H1 (cell line): Measurements from ENCODE around the gene SH3RF2. TPM values are rescaled to one million over a fixed set of nuclear protein-coding genes. Genes with fewer than 3 reads are reported as not detected.

Experiments used
- CTCF ChIA-PET: fragments of 300-600 bp; sonication (Branson Sonifier 250); formaldehyde crosslinking; loops from one replicate; lab custom pipeline; 2021; ENCODE audit not compliant: partially characterized antibody; lab: Charles Lee
- POLR2A ChIA-PET: fragments of 300-600 bp; sonication (Branson Sonifier 250); formaldehyde crosslinking; loops from one replicate; lab custom pipeline; 2021; ENCODE audit warnings: inconsistent platforms; ENCODE audit not compliant: partially characterized antibody; lab: Charles Lee
- DNase-seq, 2 experiments: peaks; one replicate each; pipeline versions ENCODE4 v3.0.0 to v3.0.0-alpha.2; 2010 to 2022; ENCODE audit warnings: low spot score in 2 of 2, low read depth in 1 of 2, mixed read lengths in 1 of 2
- FAIRE-seq: peaks from 2 replicates; lab custom pipeline; 2011; peaks lifted over from hg19 to GRCh38; lab: Jason Lieb, UNC
- H2AFZ ChIP-seq: 2 replicates; pipeline ENCODE4 v1.8.1; 2012; ENCODE audit warnings: low read length, inconsistent platforms
- H2AK5ac ChIP-seq: 2 replicates; pipeline ENCODE4 v1.6.1; 2013; ENCODE audit warnings: low read depth, low read length
- H2BK120ac ChIP-seq: replicated peaks from 2 replicates; pipeline ENCODE3; 2013; ENCODE audit warnings: low read depth, low read length, inconsistent platforms
- H2BK12ac ChIP-seq: 2 replicates; pipeline ENCODE4 v1.6.1; 2013; ENCODE audit warnings: low read depth, low read length
- H2BK15ac ChIP-seq: 2 replicates; pipeline ENCODE4 v1.6.1; 2013; ENCODE audit warnings: low read length
- H2BK20ac ChIP-seq: 2 replicates; pipeline ENCODE4 v1.6.1; 2013; ENCODE audit warnings: low read length
- H2BK5ac ChIP-seq: 2 replicates; pipeline ENCODE4 v1.6.1; 2013; ENCODE audit warnings: low read depth, low read length
- H3K14ac ChIP-seq: 2 replicates; pipeline ENCODE4 v1.6.1; 2013; ENCODE audit warnings: inconsistent platforms; ENCODE audit not compliant: insufficient read length
- H3K18ac ChIP-seq: 2 replicates; pipeline ENCODE4 v1.6.1; 2013; ENCODE audit warnings: low read length; ENCODE audit errors: extremely low read depth
- H3K23ac ChIP-seq: 2 replicates; pipeline ENCODE4 v1.6.1; 2013; ENCODE audit warnings: inconsistent platforms; ENCODE audit not compliant: insufficient read length
- H3K23me2 ChIP-seq: 2 replicates; pipeline ENCODE4 v1.6.1; 2013; ENCODE audit warnings: low read depth, low read length
- H3K27ac ChIP-seq: 2 replicates; pipeline ENCODE4 v1.6.1; 2011; ENCODE audit warnings: low read depth, low read length, inconsistent platforms
- H3K27me3 ChIP-seq, 4 experiments: replicated peaks in 1 of 4; 1 replicate in 1 of 4; 2 replicates in 3 of 4; pipeline versions ENCODE4 v1.6.1 to v1.8.1; 2011 to 2013; ENCODE audit warnings: low read length in 3 of 4, mild to moderate bottlenecking in 3 of 4, inconsistent platforms in 2 of 4, mixed read lengths in 2 of 4, moderate library complexity in 1 of 4; ENCODE audit not compliant: control insufficient read depth in 3 of 4, insufficient read depth in 3 of 4; ENCODE audit errors: extremely low read depth in 1 of 4
- H3K36me3 ChIP-seq, 4 experiments: 2 replicates each; pipeline versions ENCODE4 v1.6.1 to v1.8.1; 2011 to 2013; ENCODE audit warnings: mild to moderate bottlenecking in 4 of 4, low read length in 3 of 4, moderate library complexity in 2 of 4, control low read depth in 1 of 4, inconsistent platforms in 1 of 4; ENCODE audit not compliant: insufficient read depth in 4 of 4, control insufficient read depth in 2 of 4
- H3K4ac ChIP-seq: replicated peaks from 2 replicates; pipeline ENCODE3; 2013; ENCODE audit warnings: low read length, low read depth, mixed read lengths, inconsistent platforms; ENCODE audit not compliant: insufficient read length
- H3K4me1 ChIP-seq, 4 experiments: replicated peaks in 1 of 4; 1 replicate in 1 of 4; 2 replicates in 3 of 4; pipeline versions ENCODE4 v1.6.1 to v1.8.1; 2011 to 2013; ENCODE audit warnings: low read length in 3 of 4, inconsistent platforms in 2 of 4, mixed read lengths in 1 of 4; ENCODE audit not compliant: insufficient read depth in 4 of 4, control insufficient read depth in 3 of 4
- H3K4me2 ChIP-seq, 2 experiments: 2 replicates each; pipeline versions ENCODE4 v1.6.1 to v1.8.1; 2011 to 2013; ENCODE audit warnings: low read depth in 2 of 2, low read length in 2 of 2, control low read depth in 1 of 2, inconsistent platforms in 1 of 2, mild to moderate bottlenecking in 1 of 2; ENCODE audit not compliant: insufficient read depth in 1 of 2
- H3K4me3 ChIP-seq, 4 experiments: fragments of 200-600, 300-600 bp in 1 of 4; sonication (generic), shearing (Covaris generic), sonication (Bioruptor Twin) in 1 of 4; 2 replicates each; pipeline versions ENCODE4 v1.5.1 to v1.8.1; 2011 to 2016; ENCODE audit warnings: low read length in 4 of 4, low read depth in 3 of 4, control low read depth in 2 of 4, inconsistent platforms in 2 of 4, mild to moderate bottlenecking in 2 of 4, mixed read lengths in 1 of 4, moderate library complexity in 1 of 4; ENCODE audit not compliant: insufficient read depth in 2 of 4; ENCODE audit errors: extremely low read depth in 1 of 4
- H3K56ac ChIP-seq: replicated peaks from 2 replicates; pipeline ENCODE3; 2013; ENCODE audit warnings: low read depth, mild to moderate bottlenecking, mixed read lengths, low read length, inconsistent platforms; ENCODE audit not compliant: insufficient read length
- H3K79me1 ChIP-seq: 2 replicates; pipeline ENCODE4 v1.6.1; 2013; ENCODE audit warnings: low read depth, low read length, control low read depth
- H3K79me2 ChIP-seq, 2 experiments: 2 replicates each; pipeline versions ENCODE4 v1.6.1 to v1.8.1; 2012 to 2013; ENCODE audit warnings: low read length in 2 of 2, mild to moderate bottlenecking in 2 of 2, inconsistent platforms in 1 of 2; ENCODE audit not compliant: insufficient read depth in 2 of 2, control insufficient read depth in 1 of 2
- H3K9ac ChIP-seq, 4 experiments: replicated peaks in 1 of 4; 1 replicate in 1 of 4; 2 replicates in 3 of 4; pipeline versions ENCODE4 v1.6.1 to v1.8.1; 2011 to 2013; ENCODE audit warnings: low read depth in 3 of 4, low read length in 3 of 4, control low read depth in 2 of 4, mild to moderate bottlenecking in 2 of 4, moderate library complexity in 2 of 4, inconsistent platforms in 1 of 4; ENCODE audit errors: extremely low read depth in 1 of 4
- H3K9me3 ChIP-seq, 2 experiments: 2 replicates each; pipeline versions ENCODE4 v1.6.1 to v1.8.1; 2012 to 2013; ENCODE audit warnings: mild to moderate bottlenecking in 2 of 2, moderate library complexity in 2 of 2, control low read depth in 1 of 2, inconsistent platforms in 1 of 2, low read depth in 1 of 2, low read length in 1 of 2, mixed read lengths in 1 of 2; ENCODE audit not compliant: insufficient read depth in 2 of 2
- H4K20me1 ChIP-seq, 2 experiments: replicated peaks in 1 of 2; 2 replicates each; pipeline versions ENCODE3 to v1.8.1; 2011 to 2013; ENCODE audit warnings: inconsistent platforms in 2 of 2, low read length in 2 of 2, mild to moderate bottlenecking in 1 of 2; ENCODE audit not compliant: insufficient read depth in 2 of 2, control insufficient read depth in 1 of 2
- H4K5ac ChIP-seq: 2 replicates; pipeline ENCODE4 v1.6.1; 2013; ENCODE audit warnings: low read length, low read depth, mixed read lengths, inconsistent platforms; ENCODE audit not compliant: insufficient read length
- H4K8ac ChIP-seq: 2 replicates; pipeline ENCODE4 v1.8.0; 2013; ENCODE audit warnings: mild to moderate bottlenecking, moderate library complexity, low read length, inconsistent platforms; ENCODE audit not compliant: insufficient read depth; ENCODE audit errors: extremely low read depth
- H4K91ac ChIP-seq: replicated peaks from 2 replicates; pipeline ENCODE3; 2013; ENCODE audit warnings: low read length, mixed read lengths, inconsistent platforms; ENCODE audit not compliant: insufficient read length
- ASH2L ChIP-seq: fragments of 200-600, 300-600 bp; sonication (generic); IDR thresholded peaks from one replicate; pipeline ENCODE4 v1.7.1; 2017; ENCODE audit warnings: low read length
- CHD2 ChIP-seq: IDR thresholded peaks from 2 replicates; pipeline ENCODE4 v1.6.1; 2012; ENCODE audit warnings: low read length, improper control_type of control experiment
- NANOG ChIP-seq: IDR thresholded peaks from 2 replicates; pipeline ENCODE4 v1.6.1; 2011; ENCODE audit warnings: low read length, low read depth, mild to moderate bottlenecking, inconsistent platforms; ENCODE audit not compliant: insufficient read depth, poor library complexity, severe bottlenecking
- PHF8 ChIP-seq: fragments of 200-600 bp; sonication (generic); conservative IDR thresholded peaks from 2 replicates; pipeline ENCODE4 v1.7.1; 2012; ENCODE audit warnings: low read depth, mild to moderate bottlenecking, inconsistent platforms, low read length, moderate library complexity
- RFX5 ChIP-seq: IDR thresholded peaks from 2 replicates; pipeline ENCODE4 v1.6.1; 2011; ENCODE audit warnings: low read depth, low read length, improper control_type of control experiment, borderline replicate concordance
- SRF ChIP-seq: IDR thresholded peaks from 2 replicates; pipeline ENCODE4 v1.6.1; 2011; ENCODE audit warnings: mild to moderate bottlenecking, low read depth, low read length, moderate library complexity
- TCF12 ChIP-seq: IDR thresholded peaks from 2 replicates; pipeline ENCODE4 v1.6.1; 2011; ENCODE audit warnings: low read depth, mild to moderate bottlenecking, low read length
- ZNF274 ChIP-seq: IDR thresholded peaks from 2 replicates; pipeline ENCODE4 v1.7.0; 2012; ENCODE audit warnings: low read length, borderline replicate concordance; ENCODE audit errors: extremely low read depth
- WGBS, 2 experiments: shearing (Covaris generic) in 1 of 2; methylation state at CpG; one replicate each; pipeline versions ENCODE4 v1.1.6 to v1.1.7; 2013 to 2015; ENCODE audit warnings: low lambda C conversion rate in 2 of 2, mixed read lengths in 2 of 2, inconsistent platforms in 1 of 2, low coverage in 1 of 2, missing lambda C conversion rate in 1 of 2; ENCODE audit not compliant: insufficient replicate concordance in 2 of 2, insufficient coverage in 1 of 2, insufficient read length in 1 of 2; ENCODE audit errors: extremely low coverage in 1 of 2, missing lambda C conversion rate in 1 of 2; 5-methylcytosine and 5-hydroxymethylcytosine counted together
- polyA plus RNA-seq, 7 experiments: library from polyadenylated mRNA; depleted of rRNA in 3 of 7; stranded (reverse) in 5 of 7; unstranded in 2 of 7; fragments of >200 nt in 5 of 7; fragments of 200-250 nt in 2 of 7; gene quantifications; 1 replicate in 5 of 7; 2 replicates in 1 of 7; 4 replicates in 1 of 7; pipeline versions ENCODE4 v1.2.1 to v1.2.3, GENCODE V29; 2011 to 2013; ENCODE audit warnings: missing spikeins in 2 of 7, mixed read lengths in 2 of 7
- total RNA-seq: library from RNA; stranded (reverse); fragmentation: NEBNext Ultra II Directional; extraction: Animal tissue kit (Norgen Biotek cat#: 25700); gene quantifications from 2 replicates; pipeline ENCODE4 v1.2.1, GENCODE V29; 2021

SH3RF2 gene
- total and polyA plus RNA-seq, 2 of the 8 experiments (the other 6 are each of a cell fraction or from before 2014, with no cell fraction given): 0.80 to 0.95 TPM

DNA sequence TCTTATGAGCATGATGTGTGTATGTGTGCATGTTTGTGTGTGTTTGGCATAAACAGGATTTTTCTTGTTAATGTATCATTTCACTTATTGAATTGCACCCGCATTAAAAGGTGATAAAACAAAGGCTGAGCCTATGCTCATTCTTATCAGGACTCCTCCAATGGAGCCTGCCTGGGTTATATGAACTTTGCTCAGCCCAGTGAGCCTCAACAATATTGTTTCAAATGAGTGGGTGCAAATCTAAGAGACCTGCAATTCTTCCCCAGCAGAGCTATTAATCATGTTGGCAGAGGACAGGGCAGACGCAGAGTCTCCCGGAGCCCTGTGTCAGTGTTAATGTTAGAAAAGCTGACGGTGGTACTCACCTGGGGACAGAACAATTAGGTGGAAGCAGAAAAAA lies 71.6 kb downstream of the SH3RF2 start:
- Histone ChIP-seq H2BK120ac (no peak overlapping the region), H2BK5ac (no peak overlapping the region), H3K23me2 (no peaks in the 10 kb centered on the region), H3K27me3 (no peaks in the 10 kb centered on the region), H4K91ac (no peak overlapping the region), H3K36me3 (no peaks in the 10 kb centered on the region), H3K9ac (no peak overlapping the region), H3K14ac (no peak overlapping the region), H3K18ac (no peak overlapping the region), H4K5ac (no peak overlapping the region), H3K9me3 (no peaks in the 10 kb centered on the region), H3K4me3 (no peak overlapping the region), H3K79me1 (no peaks in the 10 kb centered on the region), H3K4me1 (peaks cover 0 to 3% (median 0%) of the 10 kb centered on the region in 4 experiments; a peak in 1 of 7 replicates), H2BK15ac (no peak overlapping the region), H4K8ac (no peak overlapping the region), H3K4ac (no peak overlapping the region), H3K56ac (no peak overlapping the region), H2BK20ac (no peak overlapping the region), H4K20me1 (no peaks in the 10 kb centered on the region), H3K79me2 (no peaks in the 10 kb centered on the region), H3K27ac (no peak overlapping the region), H3K4me2 (no peak overlapping the region), H2AFZ (no peak overlapping the region), H2BK12ac (no peak overlapping the region), H2AK5ac (no peak overlapping the region), H3K23ac (no peak overlapping the region)
- FAIRE-seq (no peak), DNase-seq (no peak)
- POLR2A ChIA-PET: interaction anchor here (1.6 kb wide), 1 partner anchor 18 kb away, joined by 3 read pairs; no protein-coding TSS in a partner anchor
- CTCF ChIA-PET: interaction anchor here (1.0 to 2.9 kb wide), 7 partner anchors 9 to 100 kb away, joined by 3 to 24 read pairs (median 4); no protein-coding TSS in a partner anchor
- 82% methylated on average over 4 of the region's 4 CpGs; no CpG with 5 or more reads in 1 of the 2 experiments for WGBS, 2 experiments
- TF ChIP-seq NANOG (no peak), PHF8 (no peak), ASH2L (no peak), TCF12 (no peak), RFX5 (no peak), CHD2 (no peak), SRF (no peak), ZNF274 (no peak)
